ENCODE results near the gene ADAM12. TPM values are rescaled to one million over a fixed set of nuclear protein-coding genes. Genes with fewer than 3 reads are reported as not detected.

Gene ADAM12
- total RNA-seq, 2 experiments from 2014 or later: 1.3 TPM

DNA sequence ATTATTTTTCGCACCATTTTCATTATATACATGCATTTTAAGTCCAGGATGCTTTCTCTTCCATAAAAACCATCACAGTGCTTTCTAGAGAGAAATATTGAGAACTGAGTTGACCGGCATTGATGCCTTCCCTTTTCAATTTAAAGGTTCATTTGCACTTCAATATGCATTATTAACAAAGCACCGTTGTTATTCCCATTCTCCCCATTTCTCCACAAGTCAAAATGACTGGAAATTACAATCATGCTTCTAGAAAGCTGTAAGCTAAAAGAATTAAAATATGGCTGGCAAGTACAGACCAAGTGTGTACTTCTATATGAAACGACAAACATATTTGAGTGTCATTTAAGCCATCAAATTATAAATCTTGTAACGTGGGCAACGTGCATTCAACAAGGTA lies 272.4 kb downstream of the ADAM12 start:
- H3K36me3 Mint-ChIP-seq (ENCODE audit: low read depth): no peaks in the 10 kb centered on the region
- H3K27me3 Mint-ChIP-seq: no peaks in the 10 kb centered on the region
- CTCF ChIA-PET: no interaction called here
- DNase-seq (no peak), ATAC-seq (no peak)
- H3K4me1 Mint-ChIP-seq (ENCODE audit: low read depth): no peaks in the 10 kb centered on the region
- intact Hi-C loops (cut with micrococcal nuclease): no loop called here
- POLR2A ChIA-PET: no interaction called here
- H3K9me3 Mint-ChIP-seq: no peaks in the 10 kb centered on the region
- no peak overlapping the region for H3K27ac Mint-ChIP-seq
- TF ChIP-seq, protein P1, sequence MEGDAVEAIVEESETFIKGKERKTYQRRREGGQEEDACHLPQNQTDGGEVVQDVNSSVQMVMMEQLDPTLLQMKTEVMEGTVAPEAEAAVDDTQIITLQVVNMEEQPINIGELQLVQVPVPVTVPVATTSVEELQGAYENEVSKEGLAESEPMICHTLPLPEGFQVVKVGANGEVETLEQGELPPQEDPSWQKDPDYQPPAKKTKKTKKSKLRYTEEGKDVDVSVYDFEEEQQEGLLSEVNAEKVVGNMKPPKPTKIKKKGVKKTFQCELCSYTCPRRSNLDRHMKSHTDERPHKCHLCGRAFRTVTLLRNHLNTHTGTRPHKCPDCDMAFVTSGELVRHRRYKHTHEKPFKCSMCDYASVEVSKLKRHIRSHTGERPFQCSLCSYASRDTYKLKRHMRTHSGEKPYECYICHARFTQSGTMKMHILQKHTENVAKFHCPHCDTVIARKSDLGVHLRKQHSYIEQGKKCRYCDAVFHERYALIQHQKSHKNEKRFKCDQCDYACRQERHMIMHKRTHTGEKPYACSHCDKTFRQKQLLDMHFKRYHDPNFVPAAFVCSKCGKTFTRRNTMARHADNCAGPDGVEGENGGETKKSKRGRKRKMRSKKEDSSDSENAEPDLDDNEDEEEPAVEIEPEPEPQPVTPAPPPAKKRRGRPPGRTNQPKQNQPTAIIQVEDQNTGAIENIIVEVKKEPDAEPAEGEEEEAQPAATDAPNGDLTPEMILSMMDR (IDR thresholded peaks at IDR 0.05): no peak
- no peak overlapping the region for H3K4me3 Mint-ChIP-seq

DNA sequence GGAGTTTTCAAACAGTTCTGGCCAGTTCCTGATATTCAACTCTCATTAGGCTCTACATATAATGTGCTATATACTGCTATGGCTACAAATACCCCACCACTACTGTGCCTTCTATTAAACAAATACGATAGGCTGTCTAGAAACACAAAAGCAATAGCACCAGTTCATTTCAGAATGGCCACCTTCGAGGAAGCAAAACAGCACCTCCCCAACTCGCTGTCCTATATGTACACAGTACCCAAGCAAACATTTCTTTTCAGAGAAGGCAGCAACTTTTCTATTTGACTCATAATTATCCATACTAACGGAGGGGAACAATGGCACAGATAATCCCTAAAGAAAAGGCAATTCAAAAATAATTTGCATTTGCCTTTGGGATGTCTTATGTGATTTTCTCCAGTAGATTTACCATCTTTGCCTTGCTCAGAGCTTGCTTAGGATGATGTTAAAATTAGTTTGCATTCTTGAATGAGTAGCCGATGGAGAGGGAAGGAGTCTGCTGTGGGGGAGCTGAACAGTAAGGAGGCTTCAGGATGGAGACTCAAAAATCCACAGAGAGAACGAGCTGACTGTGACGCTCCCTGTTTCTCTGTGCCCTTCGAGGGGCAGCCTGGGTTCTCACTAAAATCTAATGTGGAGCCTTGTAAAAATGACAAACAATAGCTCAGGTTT lies 273.3 kb downstream of the ADAM12 start:
- no peak for DNase-seq
- Mint-ChIP-seq H3K27ac (no peak overlapping the region), H3K4me3 (no peak overlapping the region), H3K9me3 (no peaks in the 10 kb centered on the region), H3K27me3 (no peaks in the 10 kb centered on the region), H3K4me1 (ENCODE audit: low read depth) (no peaks in the 10 kb centered on the region), H3K36me3 (ENCODE audit: low read depth) (no peaks in the 10 kb centered on the region)
- ChIA-PET POLR2A (no interaction called here), CTCF (no interaction called here)
- intact Hi-C loops (cut with micrococcal nuclease): no loop called here
- TF ChIP-seq, protein P1 (IDR thresholded peaks at IDR 0.05): no peak
- ATAC-seq: no peak

DNA sequence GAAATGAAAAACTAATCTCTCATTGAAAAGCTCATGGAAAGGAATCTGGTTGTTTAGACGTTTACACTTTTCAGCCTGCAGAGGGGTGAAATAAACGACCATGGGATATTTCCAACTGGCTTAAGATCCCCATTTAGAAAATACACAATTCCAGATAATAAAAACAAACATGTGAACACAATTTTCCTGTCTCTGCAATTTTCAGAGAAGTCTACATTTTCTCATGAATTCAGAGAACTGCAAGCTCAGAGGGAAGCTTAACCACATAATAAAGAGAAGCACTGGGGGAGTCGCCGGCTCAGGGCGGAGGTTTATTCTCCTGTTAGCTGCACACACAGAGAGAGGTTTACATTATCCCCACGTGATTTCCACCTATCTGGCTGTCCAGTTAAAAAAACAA lies 276.8 kb downstream of the ADAM12 start:
- ChIA-PET CTCF (no interaction called here), POLR2A (no interaction called here)
- Mint-ChIP-seq H3K27me3 (peaks cover 2% of the 10 kb centered on the region), H3K9me3 (no peaks in the 10 kb centered on the region), H3K36me3 (ENCODE audit: low read depth) (no peaks in the 10 kb centered on the region), H3K4me1 (ENCODE audit: low read depth) (no peaks in the 10 kb centered on the region), H3K27ac (no peak overlapping the region), H3K4me3 (no peak overlapping the region)
- no peak for DNase-seq
- TF ChIP-seq, protein P1 (IDR thresholded peaks at IDR 0.05): no peak
- ATAC-seq: no peak
- intact Hi-C loops (cut with micrococcal nuclease): no loop called here

DNA sequence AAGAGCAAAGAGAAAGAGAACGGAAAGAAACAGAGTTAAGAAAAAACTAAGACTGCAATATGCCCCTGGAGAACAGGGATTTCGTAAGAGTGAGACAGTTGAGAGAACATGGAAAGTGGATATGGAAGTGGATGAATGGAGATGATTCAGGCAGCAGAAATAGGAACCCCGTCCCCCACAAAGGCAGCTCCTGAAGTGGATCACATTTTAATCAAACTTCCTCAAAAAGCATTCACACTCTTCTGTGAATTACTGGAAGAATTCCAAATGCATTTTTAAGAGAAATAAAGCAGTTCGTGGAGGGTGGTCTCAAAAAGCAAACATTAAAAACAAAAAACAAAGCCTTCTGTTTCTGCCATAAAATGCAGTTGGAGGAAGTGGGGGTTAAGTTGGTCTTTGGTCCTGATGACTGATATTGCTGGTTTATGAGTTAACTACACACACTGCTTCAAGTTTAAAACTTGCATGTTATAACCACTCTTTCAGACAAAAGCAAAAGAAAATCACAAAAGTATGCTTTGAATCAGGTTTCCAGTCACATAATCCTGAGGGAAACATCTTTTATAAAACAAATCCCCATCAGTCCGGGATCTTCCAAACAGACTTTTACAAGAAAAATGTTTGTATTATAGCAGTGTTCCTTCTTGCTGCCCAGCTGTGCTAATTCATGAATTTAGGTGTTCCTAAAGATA lies 277.6 kb downstream of the ADAM12 start:
- H3K4me1 Mint-ChIP-seq (ENCODE audit: low read depth): no peaks in the 10 kb centered on the region

DNA sequence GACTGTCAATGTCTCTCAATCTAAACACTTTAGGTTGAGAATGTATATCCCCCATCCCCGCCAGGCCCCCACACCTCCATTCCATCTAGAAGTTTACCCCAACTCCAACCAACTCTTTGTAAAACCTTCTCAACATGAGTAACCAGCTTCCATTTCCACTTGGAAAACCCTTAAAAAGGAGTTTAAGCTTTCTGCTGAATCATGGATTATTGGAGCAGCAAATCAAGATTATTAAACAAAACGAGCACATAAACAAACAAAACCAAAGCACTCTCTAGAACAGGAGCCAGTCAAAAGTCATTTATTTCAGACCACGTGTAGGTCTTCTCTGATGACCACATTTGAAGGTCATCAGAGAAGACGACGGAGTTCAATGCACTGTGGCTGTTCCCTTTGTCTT lies 278.4 kb downstream of the ADAM12 start:
- Mint-ChIP-seq H3K9me3 (no peaks in the 10 kb centered on the region), H3K27ac (no peak overlapping the region), H3K36me3 (ENCODE audit: low read depth) (no peaks in the 10 kb centered on the region), H3K4me1 (ENCODE audit: low read depth) (no peaks in the 10 kb centered on the region), H3K27me3 (peaks cover 2% of the 10 kb centered on the region), H3K4me3 (no peak overlapping the region)
- intact Hi-C loops (cut with micrococcal nuclease): no loop called here
- DNase-seq: no peak
- CTCF ChIA-PET: no interaction called here
- TF ChIP-seq, protein P1 (IDR thresholded peaks at IDR 0.05): no peak
- POLR2A ChIA-PET: no interaction called here
- no peak for ATAC-seq

More for the DNA sequence above, 277.6 kb downstream of the ADAM12 start:
- Mint-ChIP-seq H3K36me3 (ENCODE audit: low read depth) (no peaks in the 10 kb centered on the region), H3K9me3 (no peaks in the 10 kb centered on the region), H3K4me3 (no peak overlapping the region), H3K27me3 (peaks cover 2% of the 10 kb centered on the region), H3K27ac (no peak overlapping the region)
- TF ChIP-seq, protein P1 (IDR thresholded peaks at IDR 0.05): no peak
- ATAC-seq: no peak
- ChIA-PET CTCF (no interaction called here), POLR2A (no interaction called here)
- intact Hi-C loops (cut with micrococcal nuclease): no loop called here
- DNase-seq: no peak

All from activated CD8-positive, alpha-beta T cell treated with anti-CD3 and anti-CD28 coated beads for 36 hours (primary cell).